CD14-positive monocyte (primary cell): ENCODE measurements around the gene DUS1L. TPM values are rescaled to one million over a fixed set of nuclear protein-coding genes. Genes with fewer than 3 reads are reported as not detected.
A peak's percentile ranks its signal among the peaks of the same experiment; 100 is the strongest.

Source experiments
- DNase-seq, 3 donors: peaks; one replicate each; pipeline ENCODE4 v3.0.0-alpha.2; 2011 to 2022
- H2AFZ ChIP-seq: 2 replicates; pipeline ENCODE4 v1.6.0; 2012; ENCODE audit warnings: mild to moderate bottlenecking, low read depth, low read length, inconsistent platforms; ENCODE audit not compliant: insufficient read depth, poor library complexity, severe bottlenecking
- H3K27ac ChIP-seq, 2 donors: 1 replicate in 1 of 2; 2 replicates in 1 of 2; pipeline ENCODE4 v1.5.1; 2012 to 2013; ENCODE audit warnings: low read length in 2 of 2, control low read depth in 1 of 2, inconsistent platforms in 1 of 2, low read depth in 1 of 2, mild to moderate bottlenecking in 1 of 2
- H3K27me3 ChIP-seq, 2 donors: one replicate each; pipeline versions ENCODE4 v1.6.0 to v1.6.1; 2011 to 2013; ENCODE audit warnings: low read length in 2 of 2; ENCODE audit not compliant: control insufficient read depth in 2 of 2, insufficient read depth in 2 of 2
- H3K36me3 ChIP-seq, 2 donors: replicated peaks in 1 of 2; 1 replicate in 1 of 2; 2 replicates in 1 of 2; pipeline versions ENCODE4 v1.5.1 to v1.6.1; 2012 to 2013; ENCODE audit warnings: low read length in 2 of 2, control low read depth in 1 of 2, inconsistent platforms in 1 of 2, mild to moderate bottlenecking in 1 of 2; ENCODE audit not compliant: insufficient read depth in 2 of 2, control insufficient read depth in 1 of 2
- H3K4me1 ChIP-seq, 2 donors: 1 replicate in 1 of 2; 2 replicates in 1 of 2; pipeline versions ENCODE4 v1.5.1 to v1.6.1; 2012 to 2013; ENCODE audit warnings: low read length in 2 of 2, control low read depth in 1 of 2, inconsistent platforms in 1 of 2, mild to moderate bottlenecking in 1 of 2, moderate library complexity in 1 of 2; ENCODE audit not compliant: insufficient read depth in 2 of 2, control insufficient read depth in 1 of 2
- H3K4me2 ChIP-seq: replicated peaks from 2 replicates; pipeline ENCODE3; 2012; ENCODE audit warnings: low read length, moderate library complexity, mild to moderate bottlenecking; ENCODE audit not compliant: poor library complexity, severe bottlenecking; ENCODE audit errors: extremely low read depth
- H3K4me3 ChIP-seq, 3 experiments: fragments of 200-600 bp in 1 of 3; sonication (generic) in 1 of 3; replicated peaks in 1 of 3; 1 replicate in 2 of 3; 2 replicates in 1 of 3; pipeline ENCODE4 v1.5.1; 2011 to 2013; ENCODE audit warnings: low read length in 3 of 3, mild to moderate bottlenecking in 3 of 3, control low read depth in 2 of 3, low read depth in 2 of 3, inconsistent platforms in 1 of 3, moderate library complexity in 1 of 3
- H3K79me2 ChIP-seq: 2 replicates; pipeline ENCODE4 v1.6.0; 2012; ENCODE audit warnings: mild to moderate bottlenecking, control low read depth, inconsistent platforms, low read length, moderate library complexity; ENCODE audit not compliant: insufficient read depth
- H3K9ac ChIP-seq: 2 replicates; pipeline ENCODE4 v1.6.0; 2017; ENCODE audit warnings: low read length, mild to moderate bottlenecking; ENCODE audit not compliant: insufficient read depth, poor library complexity, severe bottlenecking
- H3K9me3 ChIP-seq, 2 donors: replicated peaks in 1 of 2; 1 replicate in 1 of 2; 2 replicates in 1 of 2; pipeline versions ENCODE4 v1.5.1 to v1.6.1; 2012 to 2013; ENCODE audit warnings: low read length in 2 of 2, control low read depth in 1 of 2; ENCODE audit not compliant: control insufficient read depth in 1 of 2, insufficient read depth in 1 of 2
- H4K20me1 ChIP-seq: 2 replicates; pipeline ENCODE4 v1.6.0; 2012; ENCODE audit warnings: mild to moderate bottlenecking, low read length, control low read depth, moderate library complexity; ENCODE audit not compliant: insufficient read depth
- H3K27ac Mint-ChIP-seq, 7 donors: one replicate each; pipeline ENCODE4 v1.8.0; 2020; ENCODE audit warnings: mild to moderate bottlenecking in 7 of 7, mixed read lengths in 7 of 7, moderate library complexity in 6 of 7, inconsistent platforms in 2 of 7
- H3K27me3 Mint-ChIP-seq, 3 donors: one replicate each; pipeline ENCODE4 v1.8.0; 2021 to 2022; ENCODE audit warnings: low read depth in 3 of 3, mild to moderate bottlenecking in 3 of 3, mixed read lengths in 3 of 3, moderate library complexity in 3 of 3, inconsistent platforms in 1 of 3
- H3K36me3 Mint-ChIP-seq, 2 donors: one replicate each; pipeline ENCODE4 v1.8.0; 2020; ENCODE audit warnings: mixed read lengths in 2 of 2, inconsistent platforms in 1 of 2, mild to moderate bottlenecking in 1 of 2
- H3K4me1 Mint-ChIP-seq: one replicate; pipeline ENCODE4 v1.8.0; 2020; ENCODE audit warnings: mild to moderate bottlenecking, mixed read lengths
- H3K4me3 Mint-ChIP-seq, 2 donors: one replicate each; pipeline ENCODE4 v1.8.0; 2020; ENCODE audit warnings: mild to moderate bottlenecking in 2 of 2, mixed read lengths in 2 of 2, moderate library complexity in 1 of 2
- H3K9me3 Mint-ChIP-seq, 7 donors: one replicate each; pipeline ENCODE4 v1.8.0; 2020 to 2022; ENCODE audit warnings: mixed read lengths in 7 of 7, mild to moderate bottlenecking in 6 of 7, moderate library complexity in 6 of 7, inconsistent platforms in 2 of 7
- CTCF ChIP-seq: fragments of 200-600 bp; IDR thresholded peaks from one replicate; pipeline ENCODE4 v1.8.0; 2022; ENCODE audit warnings: antibody characterized with exemption, mild to moderate bottlenecking
- WGBS: methylation state at CpG from one replicate; pipeline ENCODE4 v1.1.5; 2013; ENCODE audit warnings: missing lambda C conversion rate; ENCODE audit not compliant: insufficient coverage; 5-methylcytosine and 5-hydroxymethylcytosine counted together
- intact Hi-C, 2 donors: fragments of 100-400 bp; cut with micrococcal nuclease; formaldehyde crosslinking; loops; one replicate each; pipeline versions ENCODE4 v1.15.0 to v1.15.1; 2023
- polyA plus RNA-seq, 3 donors: library from polyadenylated mRNA; depleted of rRNA in 1 of 3; unstranded in 2 of 3; stranded (reverse) in 1 of 3; fragments of 300-500 nt in 2 of 3; fragments of >200 nt in 1 of 3; fragmentation: Illumina TruSeq in 2 of 3; gene quantifications; 1 replicate in 2 of 3; 2 replicates in 1 of 3; pipeline ENCODE4 v1.2.3, GENCODE V29; 2012 to 2021

DUS1L gene
- polyA plus RNA-seq, 3 donors: 23.9 to 175 (median 47.6) TPM

- Mint-ChIP-seq H3K27ac (no peak overlapping the region), H3K9me3 (no peaks in the 10 kb centered on the region), H3K4me3 (no peak overlapping the region), H3K4me1 (peaks cover 27% of the 10 kb centered on the region), H3K27me3 (peaks cover 0 to 3% (median 0%) of the 10 kb centered on the region in 3 donors), H3K36me3 (peaks cover 2 to 4% of the 10 kb centered on the region in 2 donors)
- no peaks in the 10 kb centered on the region for H3K36me3 ChIP-seq
- H3K9me3 ChIP-seq: no peaks in the 10 kb centered on the region
- DNase-seq: no peak
- 94% methylated on average over 14 of the region's 14 CpGs for WGBS
- no peaks in the 10 kb centered on the region for H3K27me3 ChIP-seq
- no peak overlapping the region for H3K9ac ChIP-seq
- no peak overlapping the region for H3K27ac ChIP-seq
- H3K4me1 ChIP-seq: peaks cover 24% of the 10 kb centered on the region in 2 donors
- no peak for TF ChIP-seq CTCF
- intact Hi-C loops: no loop called here
- H3K4me2 ChIP-seq: no peak overlapping the region
- H2AFZ ChIP-seq: no peak overlapping the region
- H3K4me3 ChIP-seq: no peak overlapping the region
- H4K20me1 ChIP-seq: no peaks in the 10 kb centered on the region
- no peaks in the 10 kb centered on the region for H3K79me2 ChIP-seq
Measured at GRCh38 chr17:82108038-82108437, 42.4 kb upstream of the DUS1L start.

- Histone ChIP-seq H3K27me3 (no peaks in the 10 kb centered on the region), H3K36me3 (no peaks in the 10 kb centered on the region), H3K9me3 (no peaks in the 10 kb centered on the region), H2AFZ (peak overlapping the region; percentile 95), H3K79me2 (no peaks in the 10 kb centered on the region), H3K4me3 (peak overlapping the region in 1 of 3 experiments; percentile 80), H3K4me1 (peaks cover 24% of the 10 kb centered on the region in 2 donors), H3K27ac (peak overlapping the region; percentile 86 to 87), H3K4me2 (peak overlapping the region; percentile 78), H4K20me1 (no peaks in the 10 kb centered on the region), H3K9ac (peak overlapping the region; percentile 76)
- peaks cover 0 to 3% (median 0%) of the 10 kb centered on the region in 3 donors for H3K27me3 Mint-ChIP-seq
- peak overlapping the region in 2 of 7 donors; percentile 46 to 61 for H3K27ac Mint-ChIP-seq
- H3K9me3 Mint-ChIP-seq: no peaks in the 10 kb centered on the region
- peaks cover 2 to 3% of the 10 kb centered on the region in 2 donors for H3K36me3 Mint-ChIP-seq
- 85% methylated on average over 24 of the region's 24 CpGs for WGBS
- peak in 1 of 3 donors; percentile 8 for DNase-seq
- intact Hi-C loops: no loop called here
- peaks cover 29% of the 10 kb centered on the region for H3K4me1 Mint-ChIP-seq
- peak; percentile 33 for TF ChIP-seq CTCF
- no peak overlapping the region for H3K4me3 Mint-ChIP-seq
Measured at GRCh38 chr17:82107341-82107860, 41.8 kb upstream of the DUS1L start.
